C4-2B (cell line): ENCODE results near the gene ONECUT2.

Experiments used
- H3K27ac ChIP-seq: fragments of 450-650 bp; 2 replicates; pipeline ENCODE4 v1.5.1; 2017
- ZFX ChIP-seq: fragments of 450-650 bp; IDR thresholded peaks from 2 replicates; pipeline ENCODE4 v1.6.1; 2017
- TF ChIP-seq, protein P1 (sequence below): fragments of 450-650 bp; conservative IDR thresholded peaks from 2 replicates; pipeline ENCODE4 v1.5.1; 2017; ENCODE audit warnings: mild to moderate bottlenecking

Gene ONECUT2

DNA sequence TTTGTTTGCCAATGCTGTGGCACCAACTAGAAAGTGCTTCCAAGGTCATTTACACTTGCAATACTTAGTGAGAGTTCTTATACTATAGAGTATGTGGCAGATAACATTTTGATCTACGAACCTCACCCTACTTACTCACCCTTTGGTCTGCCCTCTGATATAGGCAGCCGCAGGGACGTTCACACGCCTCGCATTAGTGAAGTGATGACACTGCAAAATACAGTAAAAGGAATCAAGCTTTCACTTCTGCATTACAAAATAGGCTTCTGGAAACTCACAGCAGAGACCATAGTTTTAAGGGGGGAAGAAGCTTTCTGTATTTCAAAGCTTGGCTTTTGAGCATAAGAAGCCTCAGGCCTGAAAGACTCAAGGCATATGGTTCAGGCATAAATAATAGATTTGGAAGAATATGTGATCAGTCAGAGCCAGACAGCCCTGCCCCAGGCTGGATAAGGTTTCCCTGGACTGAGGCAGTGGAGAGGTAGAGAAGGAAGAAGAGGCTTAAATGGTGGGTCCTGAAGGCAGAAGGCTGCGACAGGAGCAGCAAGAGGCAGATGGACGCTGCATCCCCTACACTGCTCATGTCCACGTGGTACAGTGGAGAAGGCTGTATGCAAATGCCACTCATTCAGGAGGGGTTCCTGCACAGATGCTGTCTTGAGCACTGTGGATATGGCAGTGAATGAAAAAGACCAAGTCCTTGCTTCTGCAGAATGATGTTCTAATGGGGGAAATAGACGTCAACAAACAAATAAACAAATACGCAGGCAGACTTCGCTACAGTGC is 88.2 kb downstream of the ONECUT2 start:
- no peak overlapping the region for H3K27ac ChIP-seq
- TF ChIP-seq ZFX, result no peak
- TF ChIP-seq, protein P1, sequence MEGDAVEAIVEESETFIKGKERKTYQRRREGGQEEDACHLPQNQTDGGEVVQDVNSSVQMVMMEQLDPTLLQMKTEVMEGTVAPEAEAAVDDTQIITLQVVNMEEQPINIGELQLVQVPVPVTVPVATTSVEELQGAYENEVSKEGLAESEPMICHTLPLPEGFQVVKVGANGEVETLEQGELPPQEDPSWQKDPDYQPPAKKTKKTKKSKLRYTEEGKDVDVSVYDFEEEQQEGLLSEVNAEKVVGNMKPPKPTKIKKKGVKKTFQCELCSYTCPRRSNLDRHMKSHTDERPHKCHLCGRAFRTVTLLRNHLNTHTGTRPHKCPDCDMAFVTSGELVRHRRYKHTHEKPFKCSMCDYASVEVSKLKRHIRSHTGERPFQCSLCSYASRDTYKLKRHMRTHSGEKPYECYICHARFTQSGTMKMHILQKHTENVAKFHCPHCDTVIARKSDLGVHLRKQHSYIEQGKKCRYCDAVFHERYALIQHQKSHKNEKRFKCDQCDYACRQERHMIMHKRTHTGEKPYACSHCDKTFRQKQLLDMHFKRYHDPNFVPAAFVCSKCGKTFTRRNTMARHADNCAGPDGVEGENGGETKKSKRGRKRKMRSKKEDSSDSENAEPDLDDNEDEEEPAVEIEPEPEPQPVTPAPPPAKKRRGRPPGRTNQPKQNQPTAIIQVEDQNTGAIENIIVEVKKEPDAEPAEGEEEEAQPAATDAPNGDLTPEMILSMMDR, result no peak

DNA sequence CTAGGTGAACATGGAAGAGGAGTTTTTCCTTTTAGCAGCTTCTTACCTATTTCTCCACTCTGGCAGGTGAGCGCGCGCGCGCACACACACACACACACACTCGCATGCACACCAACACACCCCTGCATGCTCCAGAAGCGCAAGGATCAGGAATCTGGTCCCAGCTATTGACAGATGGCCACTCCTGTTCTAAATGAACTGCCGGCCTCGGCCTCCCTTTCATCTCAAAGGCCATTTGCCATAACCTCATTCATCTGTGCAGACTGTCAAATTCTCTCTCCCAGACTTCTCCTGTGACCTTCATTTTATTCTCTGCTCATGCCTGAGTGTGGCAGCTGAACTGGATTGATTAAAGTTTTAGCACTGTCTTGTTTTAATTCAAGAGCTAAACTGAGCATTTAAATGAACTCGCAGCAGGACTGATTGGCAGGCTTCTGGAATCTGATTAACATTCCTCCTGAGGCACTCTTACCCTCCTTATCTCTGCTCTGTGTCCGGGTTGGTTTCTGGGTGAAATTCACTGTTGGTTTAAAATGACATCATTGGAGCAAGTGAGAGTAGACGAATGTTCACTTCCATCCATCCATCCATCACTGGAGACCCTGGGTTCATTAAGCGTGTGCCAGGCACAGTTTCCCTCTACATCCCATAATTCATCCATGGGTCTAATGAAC is 92.5 kb downstream of the ONECUT2 start:
- no peak overlapping the region for H3K27ac ChIP-seq
- TF ChIP-seq, protein P1, result no peak
- no peak for TF ChIP-seq ZFX

DNA sequence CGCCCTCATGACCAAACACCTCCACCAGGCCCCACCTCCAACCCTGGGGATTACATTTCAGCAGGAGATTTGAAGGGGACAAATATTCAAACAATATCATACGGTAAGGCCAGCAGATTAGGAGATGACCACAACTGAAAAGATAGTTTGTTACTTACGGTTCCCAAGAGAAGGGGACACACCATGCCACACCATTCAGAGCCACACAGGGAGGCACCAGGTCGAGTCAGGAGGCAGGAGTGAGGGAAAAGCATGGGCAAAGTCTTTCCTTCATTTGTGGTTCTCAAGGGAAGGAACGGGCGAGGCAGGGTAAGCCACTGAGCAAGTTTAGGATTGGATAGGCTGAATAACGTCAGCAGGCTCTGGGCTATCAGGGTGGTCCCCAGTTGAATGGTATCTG is 94.0 kb downstream of the ONECUT2 start:
- TF ChIP-seq, protein P1, result no peak
- TF ChIP-seq ZFX, result no peak
- no peak overlapping the region for H3K27ac ChIP-seq

- TF ChIP-seq, protein P1, result no peak
- H3K27ac ChIP-seq, result peak overlapping the region; percentile 12; the same call in 1 of the 2 replicates
These were observed 98.1 kb downstream of the ONECUT2 start for GRCh38 chr18:57533006-57533867.

DNA sequence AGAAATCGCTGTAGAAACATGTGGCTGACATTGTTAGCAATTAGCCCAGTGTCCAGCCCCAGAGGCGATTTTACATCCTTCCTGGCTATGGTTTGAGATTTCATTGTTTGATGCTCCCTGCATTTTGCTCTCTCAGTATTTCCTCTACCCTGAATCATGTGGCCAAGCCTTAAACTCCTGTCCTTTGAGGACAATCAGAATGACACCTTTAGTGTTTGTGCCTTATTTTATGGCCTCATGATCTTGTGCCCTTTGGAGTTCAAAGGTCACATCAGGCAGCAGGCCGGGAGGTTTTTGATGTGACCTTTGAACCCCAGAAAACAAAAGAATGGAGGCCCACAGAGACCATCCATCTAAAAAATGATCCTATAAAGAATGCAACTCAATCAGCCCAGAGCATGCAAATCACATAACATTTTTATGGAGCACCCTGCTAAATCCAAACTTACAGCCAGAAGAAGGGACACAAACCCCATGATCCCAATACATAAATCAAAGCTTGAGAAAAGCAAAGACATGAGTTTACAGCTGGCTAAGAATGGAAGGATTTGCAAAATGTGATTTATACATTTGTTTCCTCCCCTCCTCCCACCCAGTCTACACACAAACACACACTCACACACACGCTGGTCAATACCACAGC is 98.8 kb downstream of the ONECUT2 start:
- H3K27ac ChIP-seq, result peak overlapping the region; percentile 12; the same call in 1 of the 2 replicates

DNA sequence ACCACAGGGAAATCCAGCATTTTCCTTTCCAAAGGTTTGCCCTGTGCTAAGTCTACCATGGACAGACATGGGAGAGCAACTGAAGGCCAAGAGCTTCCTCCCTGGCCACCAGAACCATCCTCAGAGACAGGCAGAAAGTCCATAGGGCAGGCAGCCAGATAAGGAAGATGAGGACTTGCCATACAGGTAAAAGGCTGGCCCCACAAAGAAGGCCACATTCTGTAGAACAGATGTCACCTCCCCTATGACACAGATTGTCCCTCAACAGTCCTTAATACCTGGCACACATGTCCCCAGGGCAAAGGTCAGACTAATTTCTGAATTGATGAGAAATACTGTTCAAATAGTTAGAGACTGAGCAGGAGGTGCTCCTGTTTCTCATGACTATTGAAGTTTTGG is 99.3 kb downstream of the ONECUT2 start:
- H3K27ac ChIP-seq, result no peak overlapping the region
- TF ChIP-seq, protein P1, result no peak
- no peak for TF ChIP-seq ZFX

More for the DNA sequence above, 98.8 kb downstream of the ONECUT2 start:
- no peak for TF ChIP-seq ZFX
- TF ChIP-seq, protein P1, result no peak
